ENCODE measurements around the gene NR3C2. TPM values are rescaled to one million over a fixed set of nuclear protein-coding genes. Genes with fewer than 3 reads are reported as not detected.

The NR3C2 gene
- total RNA-seq, 1 experiment from 2014 or later, result 2.7 TPM

- no TSS peak for BruUV-seq (replicated peaks)
- Histone ChIP-seq H3K9ac (ENCODE audit: low read length) (no peak overlapping the region), H4K20me1 (ENCODE audit: insufficient read depth) (no peaks in the 10 kb centered on the region), H3K4me2 (ENCODE audit: low read length) (no peak overlapping the region), H3K36me3 (ENCODE audit: control insufficient read depth in 1 of 2, insufficient read depth in 2 of 2, low read length in 2 of 2) (no peaks in the 10 kb centered on the region), H2AFZ (ENCODE audit: low read depth, low read length, poor library complexity, severe bottlenecking) (no peak overlapping the region), H3K4me3 (replicated peaks in 1 of 2; ENCODE audit: low read depth in 1 of 2, low read length in 2 of 2) (no peak overlapping the region), H3K9me3 (ENCODE audit: control insufficient read depth in 1 of 2, insufficient read depth in 1 of 2, low read depth in 1 of 2, low read length in 2 of 2) (no peaks in the 10 kb centered on the region), H3K27me3 (ENCODE audit: insufficient read depth, low read length) (no peaks in the 10 kb centered on the region), H3K27ac (ENCODE audit: low read depth, low read length) (no peak overlapping the region), H3K4me1 (ENCODE audit: control insufficient read depth in 1 of 2, insufficient read depth in 2 of 2, low read length in 2 of 2) (no peaks in the 10 kb centered on the region), H3K9me2 (ENCODE audit: insufficient read depth) (no peaks in the 10 kb centered on the region), H3K79me2 (ENCODE audit: insufficient read depth, low read length) (no peaks in the 10 kb centered on the region)
- DNase-seq (ENCODE audit: low read depth, low spot score), result no peak
- CTCF ChIA-PET, result no interaction called here
- RAD21 ChIA-PET (ENCODE audit: low non-redundant PET in 1 of 2, low total read pairs in 2 of 2, uncharacterized antibody in 2 of 2, unreplicated experiment in 2 of 2), result no interaction called here
- POLR2A ChIA-PET, result no interaction called here
- TF ChIP-seq EGR1 (IDR thresholded peaks at IDR 0.05; ENCODE audit: low read depth) (no peak), ZFX (IDR thresholded peaks at IDR 0.05) (no peak), EZH2 (IDR thresholded peaks at IDR 0.05) (no peak), CBX3 (IDR thresholded peaks at IDR 0.05; ENCODE audit: low read depth) (no peak), SP1 (IDR thresholded peaks at IDR 0.05; ENCODE audit: low read depth) (no peak), MAX (IDR thresholded peaks at IDR 0.05) (no peak), ZBTB33 (IDR thresholded peaks at IDR 0.05; ENCODE audit: extremely low read depth, insufficient replicate concordance, low read length) (no peak), SIN3A (IDR thresholded peaks at IDR 0.05; ENCODE audit: low read depth) (no peak), FOSL1 (IDR thresholded peaks at IDR 0.05; ENCODE audit: low read depth) (no peak), SRF (IDR thresholded peaks at IDR 0.05; ENCODE audit: low read depth) (no peak), CEBPB (IDR thresholded peaks at IDR 0.05; ENCODE audit: low read depth) (no peak), ATF3 (IDR thresholded peaks at IDR 0.05) (no peak)
- ATAC-seq, result no peak
- intact Hi-C loops (cut with micrococcal nuclease), result no loop called here
These were observed 238.9 kb downstream of the NR3C2 start for GRCh38 chr4:148203056-148203898.
